Inferior parietal cortex (tissue), 1 donor: ENCODE results near the gene PCNT.
"Not testable (repeated sequence)": the region's sequence is repeated elsewhere in the genome, so short reads cannot be mapped to it uniquely, and the experiment has no call there.

Source experiments
- DNase-seq: peaks from one replicate; pipeline ENCODE4 v3.0.0-alpha.2; 2016; ENCODE audit errors: extremely low spot score

PCNT gene

DNA sequence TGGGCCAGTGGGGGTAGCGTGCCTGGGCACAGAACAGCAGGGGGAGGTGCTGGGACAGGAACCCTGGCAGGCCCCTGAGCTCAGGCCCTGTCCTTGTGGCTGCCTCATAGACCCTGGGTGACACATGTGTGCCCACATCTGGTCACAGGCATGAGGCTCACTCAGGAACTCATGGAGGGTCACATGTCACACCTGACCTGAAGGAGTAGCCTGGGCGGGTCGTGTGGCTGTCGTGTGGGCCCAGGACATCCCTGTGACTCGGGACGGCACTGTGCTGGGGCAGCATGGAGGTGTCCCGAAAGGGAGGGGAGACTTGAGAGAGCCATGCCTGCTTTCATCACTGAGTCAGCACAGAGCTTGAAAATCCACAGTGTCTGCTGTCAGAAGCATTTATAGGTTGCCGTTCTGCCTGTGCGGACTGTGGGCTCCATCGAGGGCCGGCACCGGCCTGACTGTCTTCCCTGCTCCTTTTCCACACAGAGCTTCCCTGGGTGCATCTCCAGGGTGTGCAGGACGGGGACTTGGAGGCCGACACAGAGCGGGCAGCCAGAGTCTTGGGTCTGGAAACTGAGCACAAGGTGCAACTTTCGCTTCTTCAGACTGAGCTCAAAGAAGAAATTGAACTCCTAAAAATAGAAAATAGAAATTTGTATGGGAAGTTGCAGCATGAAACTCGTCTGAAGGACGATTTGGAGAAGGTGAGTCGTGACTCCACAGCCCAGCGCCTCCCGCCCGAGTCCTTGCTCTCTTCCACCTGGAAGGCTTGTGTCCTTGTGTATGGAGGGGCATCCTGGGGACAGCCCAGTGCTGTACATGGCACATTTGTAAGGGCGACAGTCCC is 32.8 kb downstream of the PCNT start:
- no peak for DNase-seq

DNA sequence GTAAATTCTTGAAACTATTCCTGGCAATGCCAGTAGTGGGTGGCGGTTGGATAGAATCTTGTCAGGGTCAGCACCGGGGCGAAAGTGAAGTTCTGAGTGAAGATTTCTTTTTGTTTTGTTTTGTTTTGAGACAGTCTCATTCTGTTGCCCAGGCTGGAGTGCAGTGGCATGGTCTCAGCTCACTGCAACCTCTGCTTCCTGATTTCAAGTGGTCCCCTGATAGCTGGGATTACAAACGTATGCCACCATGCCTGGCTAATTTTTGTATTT is 33.3 kb downstream of the PCNT start:
- no peak for DNase-seq

DNA sequence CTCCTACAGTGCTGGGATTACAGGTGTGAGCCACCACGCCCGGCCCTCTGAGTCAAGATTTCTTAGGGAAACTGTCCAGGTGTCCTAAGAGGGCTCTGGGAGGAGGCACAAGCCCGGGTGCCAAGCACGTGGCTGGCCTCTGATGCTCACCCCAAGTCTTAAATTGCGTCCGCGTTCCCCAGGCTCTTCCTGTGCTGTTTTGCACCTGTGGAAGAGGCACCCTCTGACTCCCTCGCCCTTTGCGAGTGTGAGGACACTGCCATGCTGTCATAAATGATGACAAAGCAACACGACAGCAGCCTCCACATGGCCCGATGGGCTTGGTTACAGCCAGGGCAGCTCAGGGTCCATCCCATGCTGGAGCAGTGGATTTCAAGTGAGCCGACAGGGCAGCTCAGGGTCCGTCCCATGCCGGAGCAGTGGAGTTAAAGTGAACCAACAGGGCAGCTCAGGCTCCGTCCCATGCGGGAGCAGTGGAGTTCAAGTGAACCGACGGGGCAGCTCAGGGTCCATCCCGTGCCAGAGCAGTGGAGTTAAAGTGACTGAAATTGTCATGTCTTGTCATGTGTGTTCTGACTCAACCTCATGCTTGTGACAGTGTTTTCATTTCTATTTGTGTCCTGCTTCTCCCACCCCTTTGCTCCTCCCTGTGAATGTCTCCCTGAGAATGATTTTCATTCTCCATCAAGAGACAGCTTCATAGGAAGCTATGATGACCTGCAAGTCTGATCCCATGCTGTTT is 33.9 kb downstream of the PCNT start:
- no peak for DNase-seq

DNA sequence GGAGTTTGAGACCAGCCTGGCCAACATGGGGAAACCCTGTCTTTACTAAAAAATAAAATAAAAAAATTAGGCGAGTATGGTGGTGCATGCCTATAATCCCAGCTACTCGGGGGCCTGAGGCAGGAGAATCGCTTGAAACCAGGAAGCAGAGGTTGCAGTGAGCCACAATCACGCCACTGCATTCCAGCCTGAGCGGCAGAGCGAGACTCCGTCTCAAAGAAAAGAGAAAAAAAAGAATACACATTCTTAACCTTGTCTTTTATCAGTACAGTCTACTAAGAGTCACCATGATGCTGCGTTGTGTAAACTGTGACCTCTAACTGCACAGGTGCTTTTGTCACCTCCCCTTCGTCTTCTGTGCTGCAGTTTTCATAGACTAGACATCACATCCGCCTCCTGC is 37.2 kb downstream of the PCNT start:
- no peak for DNase-seq

DNA sequence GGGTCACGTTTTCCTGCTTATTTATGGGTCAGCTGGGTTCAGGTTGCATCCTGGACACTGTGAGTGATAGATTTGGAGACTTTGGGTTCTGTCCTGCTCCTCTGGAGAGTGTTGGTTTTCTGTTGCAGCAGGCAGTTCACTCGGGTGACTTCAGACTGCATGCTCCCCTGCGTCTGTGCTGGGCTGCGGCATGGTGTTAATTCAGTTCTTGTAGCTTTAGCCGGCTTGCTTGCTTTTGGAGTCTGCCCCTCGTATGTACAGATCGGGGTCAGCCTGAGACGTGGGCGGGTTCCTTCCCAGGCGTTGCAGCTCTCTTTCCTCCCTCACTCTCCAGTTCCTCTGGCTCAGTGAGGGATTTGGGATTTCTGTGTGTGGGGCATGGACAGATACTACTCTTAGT is 38.0 kb downstream of the PCNT start:
- DNase-seq = peak; percentile 7

DNA sequence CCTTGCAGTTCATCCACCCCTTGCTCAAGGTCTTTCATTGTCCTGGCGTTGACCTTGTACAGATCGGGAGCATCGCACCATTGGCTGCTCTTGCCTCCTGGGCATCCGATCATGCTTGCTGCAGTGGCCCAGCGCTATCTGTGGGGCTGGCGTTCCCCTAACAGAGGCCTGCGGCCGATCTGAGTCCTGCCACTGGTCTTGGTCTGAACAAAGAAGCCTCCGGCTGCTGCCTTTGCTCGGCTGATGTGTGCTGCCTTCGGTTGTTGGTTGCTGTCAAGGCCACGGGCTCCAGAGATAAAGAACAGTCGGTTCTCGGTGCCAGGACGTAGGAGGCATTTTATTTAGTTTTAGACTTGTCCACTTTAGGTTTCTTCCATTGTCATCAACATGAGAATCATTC is 39.0 kb downstream of the PCNT start:
- DNase-seq = no peak

DNA sequence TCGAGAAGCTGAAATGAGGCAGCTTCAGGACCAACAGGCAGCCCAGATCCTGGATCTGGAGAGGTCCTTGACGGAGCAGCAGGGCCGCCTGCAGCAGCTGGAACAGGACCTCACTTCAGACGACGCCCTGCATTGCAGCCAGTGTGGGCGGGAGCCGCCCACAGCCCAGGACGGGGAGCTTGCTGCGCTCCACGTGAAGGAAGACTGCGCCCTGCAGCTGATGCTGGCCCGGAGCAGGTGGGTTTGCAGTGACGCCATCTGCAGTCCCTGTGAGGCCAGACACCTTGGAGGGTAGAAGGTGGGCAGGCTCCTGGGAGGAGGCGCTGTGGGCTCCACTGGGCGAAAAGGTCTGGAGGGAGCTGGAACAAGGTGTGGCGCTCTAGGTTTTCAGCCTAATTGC is 39.7 kb downstream of the PCNT start:
- no peak for DNase-seq

DNA sequence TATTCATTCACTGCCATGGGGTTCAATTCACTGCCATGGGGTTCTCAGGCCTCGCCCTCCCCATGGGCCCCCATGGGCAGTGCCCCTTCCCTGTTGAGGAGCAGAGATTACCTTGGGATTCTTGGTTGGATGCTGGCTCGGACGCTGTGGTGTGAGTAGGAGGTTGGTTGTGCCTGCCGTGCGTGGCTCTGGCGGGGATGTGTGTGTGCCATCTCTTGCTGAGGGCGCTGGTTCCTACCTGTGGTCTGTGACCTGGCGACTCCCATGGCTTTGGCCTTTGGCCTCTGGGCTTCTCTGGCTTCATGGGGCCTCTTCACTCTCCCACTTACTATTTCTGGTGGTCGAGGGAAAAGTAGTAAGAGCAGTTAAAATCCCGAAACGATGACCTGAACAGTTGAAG is 42.1 kb downstream of the PCNT start:
- no peak for DNase-seq

DNA sequence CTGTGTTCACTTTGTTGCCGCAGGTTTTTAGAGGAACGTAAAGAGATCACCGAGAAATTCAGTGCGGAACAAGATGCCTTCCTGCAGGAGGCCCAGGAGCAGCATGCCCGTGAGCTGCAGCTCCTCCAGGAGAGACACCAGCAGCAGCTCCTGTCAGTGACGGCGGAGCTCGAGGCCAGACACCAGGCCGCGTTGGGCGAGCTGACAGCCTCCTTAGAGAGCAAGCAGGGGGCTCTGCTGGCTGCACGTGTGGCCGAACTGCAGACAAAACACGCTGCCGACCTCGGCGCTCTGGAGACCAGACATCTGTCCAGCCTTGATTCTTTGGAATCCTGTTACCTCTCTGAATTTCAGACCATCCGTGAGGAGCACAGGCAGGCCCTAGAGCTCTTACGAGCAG is 42.6 kb downstream of the PCNT start:
- no peak for DNase-seq

DNA sequence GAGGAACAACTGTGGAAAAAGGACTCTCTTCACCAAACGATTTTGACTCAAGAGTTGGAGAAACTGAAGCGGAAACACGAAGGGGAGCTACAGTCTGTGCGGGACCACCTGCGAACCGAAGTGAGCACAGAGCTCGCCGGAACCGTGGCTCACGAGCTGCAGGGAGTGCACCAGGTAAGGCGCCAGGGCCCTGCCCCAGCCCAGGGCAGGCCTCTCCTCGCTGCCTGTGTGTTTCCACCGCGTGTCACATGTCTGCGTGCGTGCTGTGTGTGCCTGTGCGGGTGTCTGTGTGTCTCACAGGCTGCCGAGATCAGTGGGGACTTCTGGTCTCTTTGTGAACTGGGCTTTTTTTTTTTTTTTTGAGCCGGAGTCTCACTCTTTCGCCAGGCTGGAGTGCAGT is 43.0 kb downstream of the PCNT start:
- DNase-seq = no peak

DNA sequence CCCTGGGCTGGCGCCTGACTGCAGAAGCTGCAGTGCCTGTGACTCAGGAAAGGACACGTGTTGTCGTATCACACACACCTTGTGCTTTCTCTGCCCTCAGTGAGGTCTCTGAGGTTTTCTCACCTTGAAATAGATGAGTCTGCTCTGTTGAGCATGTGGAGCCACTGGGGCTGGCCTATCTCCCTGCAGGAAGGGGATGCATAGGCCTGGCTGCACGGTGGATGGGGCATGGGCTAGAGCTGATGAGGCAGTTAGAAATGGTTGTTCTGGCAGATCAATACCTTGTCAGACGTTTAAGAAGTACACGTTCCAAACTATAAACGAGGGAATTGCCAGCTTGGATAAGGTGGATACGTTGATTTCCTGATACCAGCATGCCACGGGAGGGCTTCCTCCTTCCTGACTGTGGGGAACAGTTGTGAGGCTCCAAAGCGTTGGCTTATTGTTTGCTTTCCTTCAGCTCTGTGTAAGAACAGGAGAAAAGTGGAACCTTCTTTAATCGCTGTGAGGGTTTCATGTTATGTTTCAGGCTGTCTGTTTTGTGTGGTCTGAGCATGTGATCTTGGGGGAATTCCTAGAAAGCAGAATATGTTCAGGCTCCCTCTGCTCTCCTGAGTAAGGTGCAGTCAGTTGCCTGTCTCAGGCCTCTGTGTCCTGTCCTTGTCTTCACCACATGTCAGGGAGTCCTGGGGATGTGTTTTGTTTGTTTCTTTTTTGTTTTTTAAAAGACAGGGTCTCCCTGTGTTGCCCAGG is 44.8 kb downstream of the PCNT start:
- no peak for DNase-seq

DNA sequence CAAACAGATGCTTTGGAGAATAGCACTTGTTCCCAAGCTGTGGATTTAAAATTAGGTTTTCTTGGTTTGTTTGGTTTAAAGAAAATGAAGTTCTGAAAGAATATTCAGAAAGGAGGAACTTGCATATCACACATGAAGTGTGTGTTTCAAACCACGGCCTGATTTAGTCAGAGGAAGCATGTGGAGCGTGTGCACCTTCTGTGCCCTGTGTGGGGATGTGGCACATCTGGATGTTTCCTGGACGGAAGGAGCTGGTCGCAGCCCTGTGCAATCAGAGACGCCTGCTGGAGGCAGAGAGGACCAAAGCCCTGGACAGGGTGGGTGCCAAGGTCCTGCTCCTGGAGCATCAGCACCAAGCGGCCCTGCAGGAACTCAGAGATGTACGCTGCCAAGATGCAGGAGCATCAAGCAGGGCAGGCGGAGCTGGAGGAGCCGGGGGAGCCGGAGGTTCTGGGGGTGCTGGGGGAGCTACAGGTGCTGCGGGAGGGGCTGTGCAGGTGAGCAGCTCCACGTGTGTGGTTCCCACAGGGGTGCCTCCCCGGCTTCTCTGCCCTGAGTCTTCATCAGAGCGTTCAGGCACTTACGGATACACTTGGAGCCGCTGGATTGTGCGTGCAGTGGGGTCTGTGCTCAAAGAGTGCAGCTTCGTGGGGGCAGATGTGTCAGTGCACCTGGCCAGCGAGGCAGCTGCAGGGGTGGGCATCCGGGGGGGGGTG is 45.7 kb downstream of the PCNT start:
- DNase-seq = peak; percentile 5

DNA sequence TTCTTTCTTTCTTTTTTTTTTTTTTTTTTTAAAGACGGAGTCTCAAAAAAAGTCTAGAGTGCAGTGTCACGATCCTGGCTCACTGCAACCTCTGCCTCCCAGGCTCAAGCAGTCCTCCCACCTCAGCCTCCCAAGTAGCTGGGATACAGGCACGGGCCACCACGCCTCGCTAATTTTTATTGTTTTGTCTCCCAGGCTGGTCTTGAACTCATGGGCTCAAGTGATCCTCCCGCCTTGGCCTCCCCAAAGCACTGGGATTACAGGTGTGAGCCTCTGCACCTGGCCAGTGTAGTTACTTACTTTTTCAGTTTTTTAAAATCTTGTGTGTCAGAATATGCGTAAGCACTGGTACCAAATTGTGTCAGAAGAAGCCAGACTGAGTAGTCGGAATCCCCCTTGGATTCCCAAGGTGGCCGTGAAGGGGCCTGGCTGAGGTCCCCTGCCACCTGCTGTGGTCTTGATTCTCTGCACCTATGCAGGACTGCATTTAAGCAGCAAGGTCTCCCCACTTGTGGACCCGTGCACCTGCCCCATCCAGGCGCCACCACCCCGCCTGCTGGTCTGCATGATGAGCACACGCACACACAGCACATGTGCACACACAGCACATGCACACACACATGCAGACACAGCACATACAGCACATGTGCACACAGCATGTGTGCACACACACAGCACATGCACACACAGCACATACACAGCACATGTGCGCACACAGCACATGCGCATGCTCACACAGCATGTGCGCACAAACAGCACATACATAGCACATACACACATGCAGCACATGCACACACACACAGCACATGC is 47.5 kb downstream of the PCNT start:
- DNase-seq = no peak

DNA sequence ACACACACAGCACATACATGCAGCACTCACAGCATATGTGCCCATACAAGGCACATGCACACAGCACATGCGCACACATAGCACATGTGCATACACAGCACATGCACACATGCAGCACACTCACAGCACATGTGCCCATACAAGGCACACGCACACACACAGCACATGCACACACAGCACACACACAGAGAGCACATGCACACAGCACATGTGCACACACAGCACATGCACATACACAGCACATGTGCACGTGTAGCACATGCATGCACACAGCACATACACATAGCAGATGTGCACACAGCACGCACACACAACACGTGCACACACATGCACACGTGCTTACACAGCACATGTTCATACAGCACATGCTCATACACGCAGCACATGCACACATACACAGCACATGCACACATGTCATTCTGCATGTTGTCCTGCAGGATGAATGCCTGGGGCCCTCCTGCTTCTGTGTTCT is 48.1 kb downstream of the PCNT start:
- DNase-seq = no peak

DNA sequence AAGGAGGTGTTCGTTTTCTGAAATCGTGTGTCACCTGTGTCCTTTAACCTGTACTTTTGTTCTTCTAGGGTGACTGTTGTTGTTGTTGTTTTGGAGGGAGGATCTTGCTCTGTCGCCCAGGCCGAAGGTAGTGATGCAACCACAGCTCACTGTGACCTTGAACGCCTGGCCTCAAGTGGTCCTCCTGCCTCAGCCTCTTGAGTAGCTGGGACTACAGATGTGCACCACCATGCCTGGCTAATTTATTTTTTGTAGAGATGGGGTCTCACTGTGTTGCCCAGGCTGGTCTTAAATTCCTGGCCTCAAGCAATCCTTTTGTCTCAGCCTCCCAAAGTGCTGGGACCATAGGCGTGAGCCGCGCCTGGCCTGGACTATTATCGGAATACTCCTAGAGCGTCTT is 49.0 kb downstream of the PCNT start:
- not testable (repeated sequence) for DNase-seq

DNA sequence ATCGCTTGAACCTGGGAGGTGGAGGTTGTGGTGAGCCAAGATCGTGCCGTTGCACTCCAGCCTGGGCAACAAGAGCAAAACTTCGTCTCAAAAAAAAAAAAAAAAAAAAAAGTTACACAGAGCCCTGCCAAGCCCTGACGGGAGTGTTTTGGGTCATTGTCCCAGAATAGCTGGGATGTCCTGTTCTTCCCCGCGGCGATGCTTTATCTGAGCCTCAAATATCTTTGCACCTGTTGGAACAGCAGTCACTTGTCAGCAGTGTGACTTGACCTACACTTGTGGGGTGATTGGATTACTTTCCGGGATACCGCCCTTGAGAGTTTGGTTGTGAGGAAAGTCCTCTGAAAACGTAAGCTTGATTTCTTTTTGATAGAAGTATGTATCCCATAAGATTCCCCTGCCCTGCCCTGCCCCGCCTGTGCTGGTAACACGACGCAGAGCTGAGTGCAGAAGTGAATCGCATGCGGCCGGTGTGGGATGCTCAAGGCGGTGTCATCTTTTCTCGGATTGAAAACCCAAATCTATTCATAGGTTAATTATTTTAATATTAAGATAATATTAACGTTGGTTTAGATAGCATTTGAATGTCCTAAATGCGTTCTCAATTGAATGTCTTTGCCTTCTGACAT is 50.9 kb downstream of the PCNT start:
- DNase-seq = no peak

DNA sequence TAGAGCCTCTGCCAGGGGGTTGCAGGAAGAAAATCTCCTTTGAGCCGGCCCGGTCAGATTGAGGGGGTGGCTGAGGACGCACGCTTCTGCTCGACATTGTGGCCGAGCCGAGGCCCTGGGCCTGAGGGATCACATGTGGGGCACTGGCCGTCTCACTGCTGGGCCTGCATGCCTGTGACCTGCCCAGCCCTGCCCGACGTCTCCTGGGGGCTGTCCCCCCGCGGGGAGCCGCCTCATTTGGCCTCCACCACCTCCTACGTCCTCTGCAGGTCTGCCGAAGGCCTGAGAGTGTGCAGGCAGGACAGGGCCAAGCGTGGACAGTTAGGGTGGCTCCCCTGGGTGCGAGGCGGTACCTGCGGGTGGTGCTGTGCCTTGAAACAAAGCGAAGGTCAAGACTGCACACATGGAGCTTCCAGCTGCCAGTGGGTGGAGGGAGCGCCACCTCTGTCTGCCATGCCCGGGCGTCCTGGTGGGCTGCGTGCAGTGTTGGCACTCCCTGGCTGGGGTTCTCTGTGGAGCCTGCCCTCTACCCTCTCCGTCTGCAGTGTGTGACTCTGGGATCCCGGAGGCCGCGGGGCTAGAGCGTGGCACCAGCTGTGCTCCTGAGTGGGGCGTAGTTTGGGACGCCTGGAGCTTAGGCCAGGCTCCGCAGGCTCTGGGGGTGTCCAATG is 51.7 kb downstream of the PCNT start:
- no peak for DNase-seq

DNA sequence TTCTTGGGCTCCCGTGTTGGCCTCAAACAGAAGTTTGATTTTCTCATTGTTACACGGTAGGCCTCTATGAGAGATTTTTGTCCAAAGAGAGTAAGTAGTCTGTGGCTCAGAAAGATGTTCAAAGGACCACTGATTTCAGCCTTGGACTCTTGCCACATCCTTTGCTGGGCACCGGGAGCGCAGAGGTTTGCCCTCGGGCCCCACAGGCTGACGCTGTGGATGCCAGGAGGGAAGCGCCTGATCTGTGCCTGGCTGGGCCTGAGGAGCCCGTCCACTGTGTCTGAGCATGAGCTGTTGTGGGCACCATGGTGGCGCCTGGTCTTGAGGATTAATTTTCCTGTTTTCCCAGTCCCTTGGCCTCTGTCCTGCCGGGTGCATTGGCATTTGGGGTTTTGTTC is 52.3 kb downstream of the PCNT start:
- DNase-seq = no peak

DNA sequence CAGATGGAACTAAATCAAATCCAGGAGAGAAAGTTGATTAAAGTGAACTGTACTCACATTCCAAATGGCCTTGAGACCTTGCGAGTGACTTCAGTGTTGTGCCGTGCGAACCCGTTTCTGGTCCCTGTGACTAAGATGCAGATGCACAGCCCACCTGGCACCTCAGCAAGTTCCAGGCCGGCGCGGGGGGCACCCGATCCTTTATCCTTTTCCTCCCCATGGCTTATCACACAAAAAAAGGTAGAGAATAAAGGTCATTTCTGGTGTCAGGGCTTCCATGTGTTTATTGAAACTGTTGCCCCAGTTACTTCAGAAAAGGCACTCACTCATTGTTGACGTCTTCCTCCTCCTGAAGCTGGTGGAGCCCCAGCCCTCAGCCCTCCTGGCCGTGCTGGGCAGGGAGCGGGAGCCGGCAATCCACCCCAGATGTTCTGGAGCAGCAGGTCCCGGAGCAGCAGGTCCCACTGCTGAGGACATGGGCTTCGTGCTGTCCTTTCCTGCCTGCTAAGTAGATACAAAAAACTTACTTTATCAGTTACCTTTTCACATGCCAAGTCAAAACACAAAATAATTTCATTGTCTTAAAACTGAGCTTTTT is 53.0 kb downstream of the PCNT start:
- DNase-seq = no peak

DNA sequence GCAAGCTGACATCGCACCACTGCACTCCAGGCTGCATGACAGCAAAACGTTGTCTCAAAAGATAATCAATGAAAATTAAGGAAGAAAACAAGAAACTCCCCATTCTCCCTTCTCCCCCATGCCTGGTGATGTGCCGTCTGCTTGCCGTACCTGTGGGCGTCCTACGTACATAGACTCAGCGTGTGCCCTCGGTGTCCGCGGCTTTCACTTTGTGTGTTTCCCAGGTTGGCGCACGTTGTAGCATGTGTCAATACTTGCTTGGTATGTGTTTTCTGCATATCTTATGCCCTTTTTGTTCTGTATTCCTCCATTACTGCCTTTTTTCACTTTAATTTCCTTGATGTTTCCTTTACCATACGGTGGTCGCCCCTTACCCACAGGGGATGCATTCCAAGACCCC is 53.8 kb downstream of the PCNT start:
- no peak for DNase-seq
